ENCODE results near the gene CASP8AP2. TPM values are rescaled to one million over a fixed set of nuclear protein-coding genes. Genes with fewer than 3 reads are reported as not detected.

CASP8AP2 gene
- total RNA-seq, 1 experiment from 2014 or later = 24.3 TPM

DNA sequence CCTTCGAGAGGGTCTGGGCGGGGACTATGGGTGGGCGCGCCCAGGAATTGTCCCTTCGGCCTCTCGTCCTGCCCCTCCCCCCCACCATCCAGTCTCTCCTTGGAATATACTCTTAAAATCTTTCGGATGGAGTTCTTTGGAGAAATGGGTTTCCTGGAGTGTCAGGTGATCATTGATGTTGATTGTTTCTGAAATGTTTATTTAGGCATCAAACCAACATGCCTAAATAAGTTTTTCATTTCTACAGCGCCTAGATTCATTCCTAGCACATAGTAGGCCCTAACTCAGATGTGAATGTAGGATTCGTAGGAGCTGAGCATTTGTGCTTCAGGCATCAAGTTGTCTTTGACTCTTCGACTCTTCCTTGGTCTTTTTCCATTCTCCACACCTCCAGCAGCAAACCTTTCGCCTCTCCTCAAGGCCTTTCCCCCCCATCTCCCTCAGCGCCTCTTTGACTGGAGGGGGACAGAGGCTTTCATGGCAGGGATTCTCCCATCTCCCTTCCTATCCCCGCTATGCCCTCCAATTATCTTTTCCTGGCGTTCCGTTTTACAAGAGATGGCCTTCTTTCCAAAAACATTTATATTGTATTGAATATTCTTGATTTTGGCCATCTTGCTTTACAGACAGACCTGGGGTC lies 610 bp downstream of the CASP8AP2 start:
- H3K36me3 Mint-ChIP-seq (ENCODE audit: insufficient read depth, unreplicated experiment) = peaks cover 40% of the 10 kb centered on the region
- H3K27ac Mint-ChIP-seq (ENCODE audit: unreplicated experiment) = peak overlapping the region; percentile 90
- peaks cover 13% of the 10 kb centered on the region for H3K4me1 Mint-ChIP-seq (ENCODE audit: low read depth, unreplicated experiment)
- intact Hi-C loops (cut with micrococcal nuclease; ENCODE audit: unreplicated experiment) = no loop called here
- no peak for DNase-seq
- BruUV-seq (replicated peaks) = TSS peak; percentile 62
- no peaks in the 10 kb centered on the region for H3K9me3 Mint-ChIP-seq (ENCODE audit: low read depth, unreplicated experiment)
- TF ChIP-seq, protein P1, sequence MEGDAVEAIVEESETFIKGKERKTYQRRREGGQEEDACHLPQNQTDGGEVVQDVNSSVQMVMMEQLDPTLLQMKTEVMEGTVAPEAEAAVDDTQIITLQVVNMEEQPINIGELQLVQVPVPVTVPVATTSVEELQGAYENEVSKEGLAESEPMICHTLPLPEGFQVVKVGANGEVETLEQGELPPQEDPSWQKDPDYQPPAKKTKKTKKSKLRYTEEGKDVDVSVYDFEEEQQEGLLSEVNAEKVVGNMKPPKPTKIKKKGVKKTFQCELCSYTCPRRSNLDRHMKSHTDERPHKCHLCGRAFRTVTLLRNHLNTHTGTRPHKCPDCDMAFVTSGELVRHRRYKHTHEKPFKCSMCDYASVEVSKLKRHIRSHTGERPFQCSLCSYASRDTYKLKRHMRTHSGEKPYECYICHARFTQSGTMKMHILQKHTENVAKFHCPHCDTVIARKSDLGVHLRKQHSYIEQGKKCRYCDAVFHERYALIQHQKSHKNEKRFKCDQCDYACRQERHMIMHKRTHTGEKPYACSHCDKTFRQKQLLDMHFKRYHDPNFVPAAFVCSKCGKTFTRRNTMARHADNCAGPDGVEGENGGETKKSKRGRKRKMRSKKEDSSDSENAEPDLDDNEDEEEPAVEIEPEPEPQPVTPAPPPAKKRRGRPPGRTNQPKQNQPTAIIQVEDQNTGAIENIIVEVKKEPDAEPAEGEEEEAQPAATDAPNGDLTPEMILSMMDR (IDR thresholded peaks at IDR 0.05; ENCODE audit: unreplicated experiment) = no peak
- CTCF ChIA-PET = interaction anchor here (1.6 to 1.8 kb wide), 2 partner anchors 10 to 12 kb away, joined by 5 to 10 read pairs; partner anchors contain the start of gene MDN1
- H3K27me3 Mint-ChIP-seq (ENCODE audit: unreplicated experiment) = no peaks in the 10 kb centered on the region
- H3K4me3 Mint-ChIP-seq (ENCODE audit: low read depth, unreplicated experiment) = peak overlapping the region; percentile 98

DNA sequence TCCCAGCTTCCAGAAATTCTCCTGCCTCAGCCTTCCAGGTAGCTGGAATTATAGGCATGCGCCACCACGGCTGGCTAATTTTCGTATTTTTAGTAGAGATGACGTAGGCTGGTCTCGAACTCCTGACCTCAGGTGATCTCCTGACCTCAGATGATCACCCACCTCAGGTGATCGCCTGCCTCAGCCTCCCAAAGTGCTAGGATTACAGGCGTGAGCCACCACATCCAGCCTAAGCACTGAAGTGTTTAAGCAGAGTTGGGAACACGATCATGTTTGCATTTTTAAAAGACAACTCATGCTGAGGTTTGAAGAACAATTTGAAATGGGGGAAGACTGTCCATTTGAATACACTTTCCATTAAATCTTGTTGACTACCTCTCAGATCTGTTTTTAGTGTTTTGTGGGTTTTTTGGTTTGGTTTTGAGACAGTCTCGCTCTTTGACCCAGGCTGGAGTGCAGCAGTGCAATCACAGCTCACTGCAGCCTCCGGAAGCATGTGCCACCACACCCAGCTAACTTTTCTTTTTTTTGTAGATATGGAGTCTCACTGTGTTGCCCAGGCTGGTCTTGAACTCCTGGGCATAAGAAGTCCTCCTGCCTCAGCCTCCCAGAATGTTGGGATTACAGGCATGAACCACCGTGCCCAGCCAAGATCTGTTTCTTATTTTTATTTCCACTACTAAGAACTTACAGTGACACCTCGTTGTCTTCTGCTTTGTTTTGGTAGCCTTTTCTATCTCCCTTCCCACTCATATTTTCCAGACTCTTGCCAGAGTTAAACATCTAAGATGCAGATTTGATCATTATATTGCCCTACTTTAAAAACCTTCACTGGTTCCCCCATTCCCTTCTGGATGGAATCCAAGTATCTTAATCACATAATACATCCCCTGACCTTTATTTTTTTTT lies 5.5 kb downstream of the CASP8AP2 start:
- H3K27me3 Mint-ChIP-seq (ENCODE audit: unreplicated experiment) = no peaks in the 10 kb centered on the region
- intact Hi-C loops (cut with micrococcal nuclease; ENCODE audit: unreplicated experiment) = no loop called here

DNA sequence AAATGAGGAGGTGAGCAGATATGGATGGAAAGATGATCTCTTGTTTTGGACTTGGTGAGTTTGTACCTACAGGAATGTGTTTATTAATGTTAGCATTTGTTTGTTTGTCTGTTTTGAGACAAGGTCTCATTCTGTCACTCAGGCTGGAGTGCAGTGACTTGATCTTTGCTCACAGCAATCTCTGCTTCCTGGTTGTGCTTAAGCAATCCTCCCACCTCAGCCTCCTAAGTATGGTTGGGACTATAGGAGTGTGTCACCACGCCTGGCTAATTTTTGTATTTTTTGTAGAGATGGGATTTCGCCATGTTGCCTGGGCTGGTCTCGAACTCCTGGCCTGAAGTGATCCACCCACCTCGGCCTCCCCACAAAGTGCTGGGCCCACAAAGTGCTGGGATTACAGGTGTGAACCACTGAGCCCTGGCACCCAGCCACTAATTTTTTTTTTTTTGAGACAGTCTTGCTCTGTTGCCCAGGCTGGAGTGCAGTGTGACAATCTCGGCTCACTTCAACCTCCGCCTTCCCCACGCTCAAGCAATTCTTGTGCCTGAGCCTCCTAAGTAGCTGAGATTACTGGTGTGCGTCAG lies 7.1 kb downstream of the CASP8AP2 start:
- no peaks in the 10 kb centered on the region for H3K9me3 Mint-ChIP-seq (ENCODE audit: low read depth, unreplicated experiment)
- no peak for DNase-seq
- no peaks in the 10 kb centered on the region for H3K27me3 Mint-ChIP-seq (ENCODE audit: unreplicated experiment)
- H3K4me3 Mint-ChIP-seq (ENCODE audit: low read depth, unreplicated experiment) = no peak overlapping the region
- H3K4me1 Mint-ChIP-seq (ENCODE audit: low read depth, unreplicated experiment) = no peaks in the 10 kb centered on the region
- CTCF ChIA-PET = no interaction called here
- TF ChIP-seq, protein P1 (IDR thresholded peaks at IDR 0.05; ENCODE audit: unreplicated experiment) = no peak
- H3K27ac Mint-ChIP-seq (ENCODE audit: unreplicated experiment) = no peak overlapping the region
- no TSS peak for BruUV-seq (replicated peaks)
- intact Hi-C loops (cut with micrococcal nuclease; ENCODE audit: unreplicated experiment) = no loop called here
- peaks cover 34% of the 10 kb centered on the region for H3K36me3 Mint-ChIP-seq (ENCODE audit: insufficient read depth, unreplicated experiment)

More for the DNA sequence above, 5.5 kb downstream of the CASP8AP2 start:
- Mint-ChIP-seq H3K9me3 (ENCODE audit: low read depth, unreplicated experiment) (no peaks in the 10 kb centered on the region), H3K27ac (ENCODE audit: unreplicated experiment) (no peak overlapping the region), H3K4me1 (ENCODE audit: low read depth, unreplicated experiment) (peaks cover 12% of the 10 kb centered on the region), H3K36me3 (ENCODE audit: insufficient read depth, unreplicated experiment) (peaks cover 44% of the 10 kb centered on the region), H3K4me3 (ENCODE audit: low read depth, unreplicated experiment) (no peak overlapping the region)
- DNase-seq = no peak
- TF ChIP-seq, protein P1 (IDR thresholded peaks at IDR 0.05; ENCODE audit: unreplicated experiment) = no peak
- CTCF ChIA-PET = no interaction called here
- no TSS peak for BruUV-seq (replicated peaks)

DNA sequence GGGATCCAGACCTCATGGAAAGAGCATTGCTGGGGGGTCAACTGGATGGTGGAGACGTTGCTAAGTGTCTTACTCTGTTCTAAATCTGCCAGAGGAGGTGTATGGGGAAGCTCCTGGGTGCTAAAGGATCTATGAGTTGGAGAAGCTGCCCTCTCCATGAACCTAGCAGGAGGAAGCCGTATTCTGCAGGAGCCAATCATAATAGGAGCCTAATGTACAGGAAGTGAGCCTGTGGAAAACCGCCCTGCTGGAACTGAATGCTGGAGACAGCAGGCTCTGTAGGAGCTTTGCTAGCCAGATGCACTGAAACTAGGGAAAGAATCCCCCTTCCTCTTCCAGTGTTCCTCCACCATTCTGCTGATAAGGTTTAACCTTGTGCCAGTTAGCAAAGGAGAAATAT lies 10.9 kb downstream of the CASP8AP2 start:
- no peak overlapping the region for H3K27ac Mint-ChIP-seq (ENCODE audit: unreplicated experiment)
- TF ChIP-seq, protein P1 (IDR thresholded peaks at IDR 0.05; ENCODE audit: unreplicated experiment) = no peak
- no peak for DNase-seq
- no peaks in the 10 kb centered on the region for H3K9me3 Mint-ChIP-seq (ENCODE audit: low read depth, unreplicated experiment)
- intact Hi-C loops (cut with micrococcal nuclease; ENCODE audit: unreplicated experiment) = no loop called here
- CTCF ChIA-PET = no interaction called here
- peaks cover 18% of the 10 kb centered on the region for H3K36me3 Mint-ChIP-seq (ENCODE audit: insufficient read depth, unreplicated experiment)
- H3K4me1 Mint-ChIP-seq (ENCODE audit: low read depth, unreplicated experiment) = peaks cover 15% of the 10 kb centered on the region
- H3K27me3 Mint-ChIP-seq (ENCODE audit: unreplicated experiment) = no peaks in the 10 kb centered on the region
- no TSS peak for BruUV-seq (replicated peaks)
- H3K4me3 Mint-ChIP-seq (ENCODE audit: low read depth, unreplicated experiment) = no peak overlapping the region

All from Calu3 (cell line).